Stromal cell of bone marrow (primary cell): ENCODE results near the gene GIPC3.
A peak's percentile ranks its signal among the peaks of the same experiment; 100 is the strongest.
"Not testable (repeated sequence)": the region's sequence is repeated elsewhere in the genome, so short reads cannot be mapped to it uniquely, and the experiment has no call there.

Source experiments
- DNase-seq: peaks from one replicate; pipeline ENCODE4 v3.0.0-alpha.2; 2012; ENCODE audit warnings: low read depth

GIPC3 gene

DNA sequence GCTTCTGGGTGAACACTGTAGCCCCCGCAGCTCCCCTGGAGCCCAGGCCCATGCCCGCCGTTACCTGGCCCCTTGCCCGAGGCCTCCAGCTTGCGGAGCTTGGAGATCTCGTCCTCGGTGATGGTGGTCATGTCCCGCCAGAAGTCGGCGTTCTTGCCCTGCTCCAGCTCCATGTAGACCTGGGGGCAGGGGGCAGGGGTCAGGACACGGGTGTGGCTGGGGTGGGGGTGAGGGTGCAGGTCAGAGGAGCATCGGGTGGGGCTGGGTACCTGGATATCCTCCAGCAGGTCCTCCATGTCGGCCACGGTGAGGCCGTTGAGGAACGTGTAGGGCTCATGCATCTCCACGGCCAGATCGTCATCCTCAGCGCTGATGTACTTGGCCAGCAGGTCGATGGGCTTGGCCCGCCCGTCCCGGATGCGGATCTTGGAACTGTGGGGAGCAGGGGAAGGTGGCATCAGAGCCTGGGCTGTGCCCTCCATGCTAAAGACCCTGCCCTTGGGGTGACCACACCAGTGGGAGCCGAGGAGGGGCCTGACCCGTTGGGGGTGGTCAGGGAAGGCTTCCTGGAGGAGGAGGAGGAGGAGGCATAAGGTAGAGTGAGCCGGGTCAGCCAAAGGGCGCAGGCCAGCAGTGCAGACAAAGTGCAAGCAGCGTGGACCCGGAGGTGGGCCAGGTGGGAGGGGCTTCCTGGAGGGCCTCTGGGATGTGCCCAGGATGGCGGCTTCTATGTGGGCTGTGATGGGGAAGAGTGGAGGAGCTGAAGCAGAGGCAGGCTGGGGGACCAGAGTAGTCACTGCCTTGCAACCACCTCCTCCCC is 33.7 kb downstream of the GIPC3 start:
- DNase-seq = no peak

DNA sequence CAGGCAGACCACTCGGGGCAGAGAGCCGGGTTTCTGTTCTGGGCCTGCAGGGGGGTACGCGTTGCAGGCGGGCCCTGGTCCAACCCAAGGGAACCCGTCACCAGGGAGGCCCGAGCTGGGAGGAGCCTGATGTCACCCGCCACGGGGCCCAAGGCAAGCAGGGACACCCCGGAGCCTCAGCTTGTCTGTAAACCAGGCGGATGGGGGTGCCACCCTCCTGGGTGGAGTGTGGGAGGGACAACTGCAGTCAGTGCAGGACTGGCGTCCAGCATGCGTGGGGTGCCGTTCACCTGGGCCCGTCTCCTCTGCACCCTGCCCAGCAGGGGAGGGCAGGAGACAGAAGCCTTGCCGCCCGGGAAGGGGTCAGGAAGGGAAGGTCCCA is 34.3 kb downstream of the GIPC3 start:
- no peak for DNase-seq

GRCh38 chr19:3620145-3620816 is 35.0 kb downstream of the GIPC3 start:
- DNase-seq = no peak

DNA sequence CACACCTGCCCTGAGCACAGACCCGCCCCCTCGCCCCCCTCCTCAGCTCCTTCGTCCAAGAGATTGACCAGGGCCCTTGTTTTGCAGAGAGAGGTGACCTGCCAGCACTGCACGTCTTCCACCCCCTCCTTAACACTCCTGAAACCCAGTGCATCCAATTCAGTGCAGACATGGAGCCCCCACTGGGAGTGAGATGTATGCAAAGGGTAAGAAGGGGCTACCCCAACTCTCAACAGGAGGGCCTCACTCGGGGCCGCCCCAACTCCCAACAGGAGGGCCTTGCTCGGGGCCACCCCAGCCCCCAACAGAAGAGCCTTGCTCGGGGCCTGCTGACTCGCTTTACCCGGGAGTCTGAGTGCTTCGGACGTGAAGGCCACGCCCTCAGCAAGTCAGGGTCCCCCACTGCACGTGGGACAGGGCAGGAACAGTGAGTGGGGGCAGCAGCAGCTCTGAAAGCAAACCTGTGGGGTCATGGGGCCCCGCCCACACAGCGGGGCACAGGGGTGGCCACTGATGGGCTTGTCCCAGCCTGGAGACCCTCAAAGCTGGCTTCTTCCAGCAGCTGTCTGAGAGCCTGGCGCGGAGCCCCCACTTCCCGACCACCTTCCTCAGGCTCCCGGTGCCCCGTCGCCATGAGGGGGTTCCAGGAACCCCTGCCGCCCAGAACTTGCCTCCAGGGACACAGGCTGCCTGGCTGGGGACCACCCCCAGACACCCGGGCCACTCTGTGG is 35.7 kb downstream of the GIPC3 start:
- DNase-seq = no peak

DNA sequence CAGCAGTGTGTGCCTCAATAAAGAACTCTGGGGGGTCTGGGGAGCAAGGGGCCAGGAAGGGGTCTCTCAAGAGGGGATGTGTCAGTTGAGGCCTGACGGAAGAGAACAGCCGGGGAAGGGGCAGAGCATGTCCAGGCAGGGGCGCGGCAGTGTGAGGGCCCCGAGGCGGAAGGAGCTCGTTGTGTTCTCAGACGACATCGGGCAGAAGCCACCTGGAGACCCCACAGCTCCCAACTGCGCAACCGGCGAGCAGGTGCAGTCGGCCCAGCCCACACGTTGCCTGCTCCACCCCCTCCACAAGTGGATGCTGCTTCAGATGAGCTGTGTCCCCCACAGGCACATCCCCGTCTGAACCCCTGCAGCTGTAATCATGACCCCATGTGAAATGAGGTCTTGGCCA is 36.4 kb downstream of the GIPC3 start:
- DNase-seq = no peak

- no peak for DNase-seq
These were observed 36.9 kb downstream of the GIPC3 start for GRCh38 chr19:3622224-3622623.

GRCh38 chr19:3623716-3624115 is 38.4 kb downstream of the GIPC3 start:
- no peak for DNase-seq

GRCh38 chr19:3625996-3626472 is 40.8 kb downstream of the GIPC3 start:
- DNase-seq = no peak

DNA sequence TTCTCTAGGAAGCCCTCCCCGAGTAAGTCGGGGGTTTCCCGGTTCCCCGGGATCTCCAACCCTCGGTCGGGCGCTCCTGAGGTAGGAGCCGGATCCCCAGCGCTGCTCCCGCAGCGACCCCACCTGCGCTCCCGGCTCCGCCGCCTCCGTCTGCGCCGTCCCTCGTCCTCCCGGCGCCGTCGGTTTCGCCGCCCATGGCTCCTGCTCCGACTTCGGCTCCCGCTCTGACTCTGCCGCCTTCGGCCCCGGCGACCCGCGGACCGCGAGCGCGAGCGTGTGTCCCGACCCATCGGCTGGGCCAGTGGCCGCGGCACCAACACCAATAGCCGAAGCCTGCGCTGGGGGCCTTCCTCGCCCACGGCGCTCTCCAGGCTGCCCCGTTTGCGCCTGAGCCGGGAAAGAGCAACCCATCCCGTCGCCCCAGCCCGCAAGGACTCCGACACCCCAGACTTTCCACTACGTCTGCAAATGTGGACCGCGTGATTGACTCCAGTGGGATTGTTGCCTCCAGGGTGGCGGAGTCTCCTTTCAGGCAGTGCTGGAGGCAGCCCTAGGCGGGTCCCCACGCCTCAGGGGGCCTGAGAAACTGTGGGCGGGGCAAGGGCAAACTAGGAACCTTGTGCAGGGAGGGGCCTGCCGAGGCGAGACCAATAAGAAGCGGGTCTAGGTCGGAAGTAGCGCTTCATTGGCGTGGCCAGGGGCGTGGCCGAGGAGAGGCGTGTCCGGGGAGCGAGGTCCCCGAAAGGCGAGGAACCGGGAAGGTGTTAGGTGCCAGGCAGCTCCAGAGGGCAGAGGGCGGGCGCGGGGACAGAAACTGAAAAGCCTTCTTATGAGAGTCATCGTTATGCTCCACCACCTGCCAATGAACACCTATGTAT is 41.4 kb downstream of the GIPC3 start, which contains the start of gene CACTIN:
TSS of gene CACTIN (minus strand) at position 318 of the 878 bp plus-strand sequence. CDS start at position 290, 28 bp downstream.
- peak; percentile 97 for DNase-seq

GRCh38 chr19:3627351-3627723 is 42.1 kb downstream of the GIPC3 start:
- no peak for DNase-seq

GRCh38 chr19:3628766-3629165 is 43.5 kb downstream of the GIPC3 start:
- DNase-seq = not testable (repeated sequence)

GRCh38 chr19:3631053-3631861 is 46.0 kb downstream of the GIPC3 start:
- no peak for DNase-seq

DNA sequence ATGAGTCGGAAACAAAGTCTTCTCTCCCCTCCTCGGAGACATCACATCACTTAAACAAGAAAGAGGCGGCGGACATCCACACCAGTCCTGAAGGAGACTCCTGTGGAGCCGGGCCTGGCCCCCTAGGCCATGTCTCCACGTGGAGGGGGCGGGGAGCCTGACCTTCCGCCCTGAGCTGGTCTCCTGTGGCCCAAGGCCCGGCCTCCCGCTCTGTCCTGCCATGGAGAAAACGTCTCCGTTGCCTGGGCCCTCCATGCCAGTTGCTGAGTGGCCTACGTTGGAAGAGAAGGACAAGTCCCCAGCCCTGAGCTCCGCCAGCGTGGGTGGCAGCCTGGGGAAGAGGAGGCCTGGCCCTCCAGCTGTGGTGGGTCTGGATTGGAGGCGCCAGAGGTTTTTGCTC is 46.8 kb downstream of the GIPC3 start:
- DNase-seq = no peak

DNA sequence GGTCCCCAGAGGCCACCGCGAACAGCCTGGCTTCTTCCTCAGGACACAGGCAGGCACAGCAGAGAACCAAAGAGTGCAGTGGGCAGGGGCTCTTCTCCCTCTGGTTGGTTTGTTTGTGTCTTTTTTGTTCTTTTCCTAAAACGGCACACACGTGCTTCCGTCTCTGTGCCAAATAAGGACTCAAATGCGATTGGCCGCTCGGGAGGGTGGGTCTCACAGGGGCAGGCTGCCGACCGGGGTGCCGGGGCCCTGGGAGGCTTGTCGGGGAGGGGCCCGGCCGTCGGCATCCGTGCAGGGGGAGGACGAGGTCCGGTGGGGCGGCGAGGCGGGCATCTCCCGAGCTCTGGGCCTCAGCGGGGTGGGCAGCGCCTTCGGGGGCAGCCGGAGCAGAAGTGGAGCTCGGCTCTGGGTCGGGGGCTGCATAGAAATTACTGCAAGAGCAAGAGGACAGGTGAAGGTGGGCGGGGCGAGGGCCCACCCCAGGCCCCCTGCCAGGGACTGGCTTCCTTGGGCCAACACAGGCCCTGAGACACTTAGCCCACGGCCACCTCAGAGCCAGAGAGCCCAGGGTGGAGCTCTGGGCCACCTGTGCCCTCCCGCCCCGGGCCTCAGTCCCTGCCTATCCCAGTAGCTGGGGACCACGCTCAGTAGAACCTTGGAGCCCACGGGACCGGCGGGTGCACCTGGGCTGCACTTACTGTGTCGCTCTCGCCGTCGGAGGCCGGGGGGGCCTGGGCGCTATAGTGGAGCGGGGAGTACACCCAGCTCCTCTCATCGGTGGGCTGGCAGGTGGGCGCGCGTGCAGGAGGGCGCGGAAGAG is 47.7 kb downstream of the GIPC3 start:
- DNase-seq = no peak

DNA sequence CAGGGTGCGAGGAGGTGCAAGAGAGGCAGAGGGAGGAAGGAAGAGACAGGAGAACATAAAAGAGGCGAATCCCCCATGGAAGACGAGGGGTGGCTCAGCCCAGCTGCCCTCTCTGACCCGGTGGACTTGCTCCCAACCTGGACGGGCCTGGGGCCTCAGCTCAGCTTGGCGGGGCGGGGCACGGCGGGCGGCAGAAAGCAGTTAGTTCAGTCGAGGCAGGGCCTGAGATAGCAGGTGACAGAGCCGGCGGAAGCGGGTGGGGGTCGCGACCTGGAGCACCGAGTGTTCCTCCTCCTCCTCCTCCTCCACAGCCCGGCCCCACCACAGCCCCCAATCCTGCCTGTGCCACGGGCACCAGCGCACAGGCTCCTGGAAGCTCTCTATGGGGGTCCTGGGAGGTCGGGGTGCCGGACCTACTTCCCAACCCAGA is 48.3 kb downstream of the GIPC3 start:
- no peak for DNase-seq

GRCh38 chr19:3634496-3635045 is 49.3 kb downstream of the GIPC3 start:
- DNase-seq = no peak

DNA sequence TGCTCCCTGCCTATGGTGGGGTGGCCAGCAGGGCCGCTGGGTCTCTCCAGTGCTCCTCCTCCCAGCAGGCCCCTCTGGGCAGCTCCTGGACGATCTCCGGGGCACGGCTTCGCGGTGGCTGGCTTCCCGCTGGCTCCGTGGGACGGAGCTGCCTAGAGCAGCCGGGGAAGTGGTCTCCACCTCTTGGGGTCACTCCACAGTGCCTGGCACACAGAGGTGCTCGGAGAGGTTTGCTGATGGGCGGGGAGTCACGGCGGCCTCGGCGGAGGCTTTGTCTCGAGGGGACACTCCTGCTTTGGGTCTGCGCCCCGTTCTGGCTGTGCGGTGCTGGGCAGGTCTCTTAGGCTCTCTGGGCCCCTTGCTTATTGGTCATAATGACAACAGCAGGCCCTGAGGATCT is 51.2 kb downstream of the GIPC3 start:
- DNase-seq = no peak

GRCh38 chr19:3636962-3637361 is 51.7 kb downstream of the GIPC3 start:
- no peak for DNase-seq

- DNase-seq = no peak
These were observed 52.3 kb downstream of the GIPC3 start for GRCh38 chr19:3637621-3638020.
